ENCODE measurements around the gene ABCB1. TPM values are rescaled to one million over a fixed set of nuclear protein-coding genes. Genes with fewer than 3 reads are reported as not detected.

ABCB1 gene
- total RNA-seq, 1 donor from 2014 or later, result not detected

DNA sequence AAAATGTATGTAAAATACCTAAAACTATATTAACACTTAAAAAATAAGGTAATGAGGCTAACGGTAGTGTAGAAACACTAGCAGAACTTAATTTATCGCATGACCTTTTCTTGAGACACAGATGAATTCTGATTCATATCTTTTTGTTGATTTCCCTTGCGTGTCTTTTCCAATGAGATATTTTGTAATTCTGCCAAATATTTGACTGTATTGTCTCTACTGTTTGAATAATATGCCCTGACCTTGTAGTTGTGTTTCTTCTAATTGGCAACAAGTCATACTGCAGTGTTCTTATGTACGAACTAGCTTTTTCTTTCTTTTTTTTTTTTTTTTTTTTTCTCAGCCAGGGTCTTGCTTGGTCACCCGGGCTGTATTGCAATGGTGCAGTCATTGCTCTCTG is 9.2 kb upstream of the ABCB1 start:
- Mint-ChIP-seq H3K4me1 (ENCODE audit: unreplicated experiment) (no peaks in the 10 kb centered on the region), H3K9me3 (ENCODE audit: unreplicated experiment) (no peaks in the 10 kb centered on the region), H3K36me3 (ENCODE audit: unreplicated experiment) (no peaks in the 10 kb centered on the region), H3K27ac (ENCODE audit: unreplicated experiment) (no peak overlapping the region), H3K4me3 (ENCODE audit: unreplicated experiment) (no peak overlapping the region), H3K27me3 (ENCODE audit: unreplicated experiment) (peaks cover 19% of the 10 kb centered on the region)
- no peak for TF ChIP-seq CTCF (IDR thresholded peaks at IDR 0.05)
- no peak for DNase-seq (ENCODE audit: extremely low spot score, unreplicated experiment)

DNA sequence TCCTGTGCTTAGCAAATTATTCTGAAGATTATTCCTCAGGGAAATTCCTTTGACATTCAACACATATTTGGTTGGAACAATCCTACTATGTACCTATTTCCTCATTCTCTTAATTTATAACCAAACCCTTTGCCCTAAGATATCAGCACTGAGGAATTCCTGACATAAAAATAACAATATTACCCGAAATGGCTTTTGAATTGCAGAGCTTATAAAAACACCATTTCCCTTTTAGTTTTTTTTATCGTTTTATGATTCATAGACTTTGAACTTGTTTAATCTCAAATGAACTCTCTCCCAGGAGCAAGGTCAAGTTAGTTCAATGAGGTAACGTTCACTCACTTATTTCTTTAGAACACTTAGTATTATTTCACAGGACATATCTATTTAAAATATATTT is 7.7 kb upstream of the ABCB1 start:
- H3K36me3 Mint-ChIP-seq (ENCODE audit: unreplicated experiment), result no peaks in the 10 kb centered on the region
- no peak overlapping the region for H3K4me3 Mint-ChIP-seq (ENCODE audit: unreplicated experiment)
- no peaks in the 10 kb centered on the region for H3K4me1 Mint-ChIP-seq (ENCODE audit: unreplicated experiment)
- DNase-seq (ENCODE audit: extremely low spot score, unreplicated experiment), result no peak
- H3K9me3 Mint-ChIP-seq (ENCODE audit: unreplicated experiment), result no peaks in the 10 kb centered on the region
- TF ChIP-seq CTCF (IDR thresholded peaks at IDR 0.05), result no peak
- H3K27ac Mint-ChIP-seq (ENCODE audit: unreplicated experiment), result no peak overlapping the region
- H3K27me3 Mint-ChIP-seq (ENCODE audit: unreplicated experiment), result peaks cover 28% of the 10 kb centered on the region

GRCh38 chr7:87604264-87604663 is 3.6 kb upstream of the ABCB1 start:
- Mint-ChIP-seq H3K27ac (ENCODE audit: unreplicated experiment) (no peak overlapping the region), H3K4me1 (ENCODE audit: unreplicated experiment) (peaks cover 10% of the 10 kb centered on the region), H3K9me3 (ENCODE audit: unreplicated experiment) (no peaks in the 10 kb centered on the region), H3K4me3 (ENCODE audit: unreplicated experiment) (no peak overlapping the region), H3K36me3 (ENCODE audit: unreplicated experiment) (no peaks in the 10 kb centered on the region), H3K27me3 (ENCODE audit: unreplicated experiment) (peaks cover 58% of the 10 kb centered on the region)
- no peak for TF ChIP-seq CTCF (IDR thresholded peaks at IDR 0.05)
- DNase-seq (ENCODE audit: extremely low spot score, unreplicated experiment), result no peak

DNA sequence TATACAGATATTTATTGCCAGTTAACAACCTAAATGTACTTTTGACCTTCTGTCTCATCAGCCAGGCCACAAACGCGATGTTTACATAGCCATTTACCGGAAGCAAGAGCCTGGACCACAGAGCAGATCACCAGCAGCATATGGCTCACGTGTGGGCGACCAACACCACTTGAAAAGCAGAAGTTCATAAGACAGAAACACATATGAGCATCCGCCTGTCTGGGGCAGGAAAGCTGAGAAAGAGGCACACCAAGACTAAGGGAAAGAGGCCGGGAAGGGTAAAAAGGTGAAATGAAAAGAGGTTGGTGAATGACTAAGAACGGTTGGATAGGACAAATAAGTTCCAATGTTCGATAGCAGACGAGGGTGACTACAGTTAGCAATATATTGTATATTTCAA is 1.3 kb downstream of the ABCB1 start:
- no peak overlapping the region for H3K4me3 Mint-ChIP-seq (ENCODE audit: unreplicated experiment)
- H3K36me3 Mint-ChIP-seq (ENCODE audit: unreplicated experiment), result no peaks in the 10 kb centered on the region
- no peak overlapping the region for H3K27ac Mint-ChIP-seq (ENCODE audit: unreplicated experiment)
- H3K9me3 Mint-ChIP-seq (ENCODE audit: unreplicated experiment), result no peaks in the 10 kb centered on the region
- H3K27me3 Mint-ChIP-seq (ENCODE audit: unreplicated experiment), result peaks cover 69% of the 10 kb centered on the region
- no peak for DNase-seq (ENCODE audit: extremely low spot score, unreplicated experiment)
- TF ChIP-seq CTCF (IDR thresholded peaks at IDR 0.05), result no peak
- peaks cover 10% of the 10 kb centered on the region for H3K4me1 Mint-ChIP-seq (ENCODE audit: unreplicated experiment)

DNA sequence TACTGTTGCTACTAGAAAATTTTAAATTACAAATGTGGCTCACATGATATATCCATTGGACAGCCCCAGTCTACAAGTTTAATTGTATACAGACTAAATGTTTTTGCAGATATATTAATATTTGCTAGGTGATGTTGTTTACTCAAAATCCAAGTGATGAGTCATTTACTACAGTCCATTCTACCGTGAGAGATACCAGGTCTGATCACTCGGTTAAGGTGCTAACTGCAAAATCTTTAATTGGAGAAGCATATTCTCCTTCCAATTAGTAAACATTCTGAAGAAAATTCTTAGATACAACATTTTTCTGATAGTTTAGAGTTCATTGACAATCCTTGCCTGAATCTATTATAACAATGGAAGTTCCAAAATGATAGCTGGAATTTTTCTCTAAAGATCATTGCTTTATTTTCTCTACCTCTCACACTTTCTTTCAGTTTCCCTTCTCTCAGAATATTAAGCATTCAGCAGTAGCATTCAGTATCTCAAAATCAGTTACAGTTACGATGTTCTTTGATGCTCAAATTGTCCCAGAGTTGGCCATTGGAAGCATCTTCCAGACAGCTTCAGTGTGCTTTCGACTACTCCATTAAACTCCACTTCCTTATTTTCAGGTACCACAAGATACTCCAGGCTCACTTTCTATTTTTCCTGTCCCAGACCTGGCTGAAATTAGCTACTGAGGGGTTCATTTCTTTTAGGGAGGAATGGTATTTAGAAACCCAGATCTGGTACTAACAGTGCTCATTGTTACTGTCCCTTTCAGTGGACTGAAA is 2.3 kb downstream of the ABCB1 start:
- no peak for TF ChIP-seq CTCF (IDR thresholded peaks at IDR 0.05)
- Mint-ChIP-seq H3K27me3 (ENCODE audit: unreplicated experiment) (peaks cover 62% of the 10 kb centered on the region), H3K36me3 (ENCODE audit: unreplicated experiment) (no peaks in the 10 kb centered on the region), H3K4me1 (ENCODE audit: unreplicated experiment) (peaks cover 10% of the 10 kb centered on the region), H3K4me3 (ENCODE audit: unreplicated experiment) (no peak overlapping the region), H3K27ac (ENCODE audit: unreplicated experiment) (no peak overlapping the region), H3K9me3 (ENCODE audit: unreplicated experiment) (no peaks in the 10 kb centered on the region)
- DNase-seq (ENCODE audit: extremely low spot score, unreplicated experiment), result no peak

All from osteocyte (in vitro differentiated cells).